GM13977 (cell line): ENCODE data around the gene SWT1.
A peak's percentile ranks its signal among the peaks of the same experiment; 100 is the strongest.
"Not testable (repeated sequence)": the region's sequence is repeated elsewhere in the genome, so short reads cannot be mapped to it uniquely, and the experiment has no call there.

Experiments used
- DNase-seq: peaks from one replicate; pipeline ENCODE4 v3.0.0; 2012; ENCODE audit warnings: low spot score
- in situ Hi-C: fragments of 300-500 bp; cut with MboI; formaldehyde crosslinking; loops from one replicate; pipeline ENCODE4 v1.12.0; 2022; ENCODE audit warnings: low sequenced_read_pairs, low pct_unique_long_range_greater_than_20kb, mixed read lengths, inconsistent platforms; ENCODE audit not compliant: unreplicated experiment
- TF ChIP-seq, protein P1 (sequence below): IDR thresholded peaks from 2 replicates; pipeline ENCODE4 v1.5.1; 2012; ENCODE audit warnings: mild to moderate bottlenecking, control low read depth; ENCODE audit not compliant: insufficient read depth; ENCODE audit errors: extremely low read depth, missing control alignments

The SWT1 gene

GRCh38 chr1:185316163-185317033 lies 159.4 kb downstream of the SWT1 start:
- TF ChIP-seq, protein P1, sequence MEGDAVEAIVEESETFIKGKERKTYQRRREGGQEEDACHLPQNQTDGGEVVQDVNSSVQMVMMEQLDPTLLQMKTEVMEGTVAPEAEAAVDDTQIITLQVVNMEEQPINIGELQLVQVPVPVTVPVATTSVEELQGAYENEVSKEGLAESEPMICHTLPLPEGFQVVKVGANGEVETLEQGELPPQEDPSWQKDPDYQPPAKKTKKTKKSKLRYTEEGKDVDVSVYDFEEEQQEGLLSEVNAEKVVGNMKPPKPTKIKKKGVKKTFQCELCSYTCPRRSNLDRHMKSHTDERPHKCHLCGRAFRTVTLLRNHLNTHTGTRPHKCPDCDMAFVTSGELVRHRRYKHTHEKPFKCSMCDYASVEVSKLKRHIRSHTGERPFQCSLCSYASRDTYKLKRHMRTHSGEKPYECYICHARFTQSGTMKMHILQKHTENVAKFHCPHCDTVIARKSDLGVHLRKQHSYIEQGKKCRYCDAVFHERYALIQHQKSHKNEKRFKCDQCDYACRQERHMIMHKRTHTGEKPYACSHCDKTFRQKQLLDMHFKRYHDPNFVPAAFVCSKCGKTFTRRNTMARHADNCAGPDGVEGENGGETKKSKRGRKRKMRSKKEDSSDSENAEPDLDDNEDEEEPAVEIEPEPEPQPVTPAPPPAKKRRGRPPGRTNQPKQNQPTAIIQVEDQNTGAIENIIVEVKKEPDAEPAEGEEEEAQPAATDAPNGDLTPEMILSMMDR: no peak
- in situ Hi-C loops: no loop called here
- DNase-seq: peak; percentile 86

DNA sequence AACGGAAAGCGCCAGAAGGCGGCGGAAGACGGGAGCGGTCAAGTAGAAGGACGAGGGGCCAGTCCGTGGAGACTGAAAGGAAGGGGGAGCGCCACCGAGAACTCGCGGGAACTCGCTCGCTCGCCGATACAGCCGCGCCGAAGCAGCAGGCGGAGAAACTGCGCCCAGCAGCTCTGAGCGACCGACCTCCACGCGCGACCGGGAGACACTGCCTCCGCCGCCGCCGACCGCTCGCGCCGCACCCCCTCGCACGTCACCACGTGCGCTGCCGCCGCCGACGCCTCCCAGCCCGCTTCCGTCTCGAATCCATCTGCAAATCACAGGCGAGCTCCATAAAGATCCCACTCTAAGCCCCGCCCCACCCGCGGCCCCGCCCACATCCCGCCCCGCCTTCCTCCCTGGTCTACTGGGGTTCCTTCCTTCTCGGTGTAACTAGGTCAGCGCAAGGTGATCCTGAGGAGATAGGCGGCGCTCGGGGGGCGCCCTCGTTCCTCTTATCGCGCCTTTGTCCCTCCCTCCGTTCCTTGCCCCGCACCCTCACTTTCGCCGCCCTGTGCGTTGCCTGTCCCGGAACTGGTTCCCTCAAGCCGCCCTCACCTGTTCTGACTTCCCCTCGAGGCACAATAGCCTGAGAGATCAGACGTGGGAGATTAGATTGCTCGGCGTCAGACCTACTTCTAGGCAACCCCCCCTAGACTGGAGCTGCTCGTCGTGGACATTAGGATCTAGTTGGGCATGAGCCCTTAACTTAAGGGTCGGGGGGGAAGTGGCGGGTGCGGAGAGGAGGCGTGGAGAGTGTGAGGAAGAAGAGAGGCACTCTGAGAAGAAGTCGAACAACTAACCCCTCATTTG lies 160.3 kb downstream of the SWT1 start, which contains the start of gene IVNS1ABP:
Gene IVNS1ABP (minus strand): TSS at position 210 of the 852 bp plus-strand sequence. CDS start 7,750 bp downstream, outside the sequence.
- TF ChIP-seq, protein P1: peak; percentile 69
- peak; percentile 96 for DNase-seq
- in situ Hi-C loops: no loop called here

DNA sequence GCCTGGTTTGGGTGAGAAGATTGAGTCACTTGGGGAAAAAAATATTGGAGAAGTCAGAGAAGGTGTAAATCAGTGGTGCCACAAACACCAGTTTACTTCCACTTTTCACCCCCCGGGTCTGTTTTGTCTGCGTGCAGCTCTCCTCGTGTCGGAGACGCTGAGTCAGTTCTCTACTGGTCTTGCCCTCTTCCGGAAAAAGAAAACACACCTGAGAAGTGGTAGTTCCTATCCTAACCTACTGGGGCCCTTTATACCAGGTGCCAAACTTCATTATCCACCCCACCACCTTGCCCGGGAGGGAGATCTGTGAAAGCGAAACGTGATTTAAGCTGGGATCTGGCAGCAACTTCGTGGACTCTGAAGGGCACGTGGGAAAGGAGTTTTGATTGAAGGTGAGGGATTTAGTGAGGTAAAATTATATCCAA lies 160.9 kb downstream of the SWT1 start:
- DNase-seq: peak; percentile 61
- in situ Hi-C loops: no loop called here
- TF ChIP-seq, protein P1: no peak

GRCh38 chr1:185318431-185319138 lies 161.6 kb downstream of the SWT1 start:
- in situ Hi-C loops: no loop called here
- TF ChIP-seq, protein P1: no peak
- DNase-seq: no peak

DNA sequence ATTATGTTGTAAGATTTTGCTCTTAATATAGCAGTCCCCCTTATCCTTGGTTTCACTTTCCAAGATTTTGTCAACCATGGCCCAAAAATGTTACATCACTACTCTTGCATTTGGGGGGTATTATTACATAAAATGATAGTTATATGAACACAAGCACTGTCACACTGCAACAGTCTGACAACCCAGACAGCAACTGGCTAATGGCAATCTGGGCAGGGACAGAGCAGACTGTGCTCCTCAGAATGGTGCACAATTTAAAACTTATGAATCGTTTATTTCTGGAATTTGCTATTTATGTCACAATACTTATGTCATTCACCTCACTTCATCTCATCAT lies 162.1 kb downstream of the SWT1 start:
- in situ Hi-C loops: no loop called here
- DNase-seq: no peak
- TF ChIP-seq, protein P1: no peak

DNA sequence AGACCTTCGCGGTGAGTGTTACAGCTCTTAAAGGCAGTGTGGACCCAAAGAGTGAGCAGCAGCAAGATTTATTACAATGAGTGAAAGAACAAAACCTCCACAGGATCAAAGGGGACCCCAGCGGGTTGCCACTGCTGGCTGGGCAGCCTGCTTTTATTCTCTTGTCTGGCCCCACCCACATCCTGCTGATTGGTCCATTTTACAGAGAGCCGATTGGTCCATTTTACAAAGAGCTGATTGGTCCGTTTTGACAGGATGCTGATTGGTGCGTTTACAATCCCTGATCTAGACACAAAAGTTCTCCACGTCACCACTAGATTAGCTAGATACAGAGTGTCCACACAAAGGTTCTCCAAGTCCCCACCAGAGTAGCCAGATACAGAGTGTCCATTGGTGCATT lies 164.1 kb downstream of the SWT1 start:
- DNase-seq, in situ Hi-C loops: not testable (repeated sequence)

DNA sequence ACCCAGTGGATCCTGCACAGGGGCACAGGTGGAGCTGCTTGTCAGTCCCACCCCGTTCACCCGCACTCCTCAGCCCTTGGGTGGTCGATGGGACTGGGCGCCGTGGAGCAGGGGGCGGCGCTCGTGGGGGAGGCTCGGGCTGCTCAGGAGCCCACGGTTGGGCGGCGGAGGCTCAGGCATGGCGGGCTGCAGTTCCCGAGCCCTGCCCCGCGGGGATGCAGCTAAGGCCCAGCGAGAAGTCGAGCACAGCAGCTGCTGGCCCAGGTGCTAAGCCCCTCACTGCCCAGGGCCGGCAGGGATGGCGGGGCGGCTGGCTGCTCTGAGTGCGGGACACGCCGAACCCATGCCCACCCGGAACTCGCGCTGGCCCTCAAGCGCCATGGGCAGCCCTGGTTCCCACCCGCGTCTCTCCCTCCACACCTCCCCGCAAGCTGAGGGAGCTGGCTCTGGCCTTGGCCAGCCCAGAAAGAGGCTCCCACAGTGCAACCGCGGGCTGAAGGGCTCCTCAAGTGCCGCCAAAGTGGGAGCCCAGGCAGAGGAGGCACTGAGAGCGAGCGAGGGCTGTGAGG lies 164.8 kb downstream of the SWT1 start:
- in situ Hi-C loops, DNase-seq: not testable (repeated sequence)
